Astrocyte (in vitro differentiated cells and primary cell): ENCODE measurements around the gene TBR1. TPM values are rescaled to one million over a fixed set of nuclear protein-coding genes. Genes with fewer than 3 reads are reported as not detected.
A peak's percentile ranks its signal among the peaks of the same experiment; 100 is the strongest.

Experiments
- DNase-seq: peaks from one replicate; pipeline ENCODE4 v3.0.0-alpha.2; 2010; ENCODE audit warnings: low read depth
- FAIRE-seq: peaks from 2 replicates; lab custom pipeline; 2011; peaks lifted over from hg19 to GRCh38; lab: Jason Lieb, UNC
- H2AFZ ChIP-seq: 2 replicates; pipeline ENCODE4 v1.6.0; 2012; ENCODE audit warnings: low read depth, low read length, inconsistent platforms
- H3K27ac ChIP-seq: 2 replicates; pipeline ENCODE4 v1.5.1; 2011; ENCODE audit warnings: low read depth, low read length, inconsistent platforms
- H3K27me3 ChIP-seq: 2 replicates; pipeline ENCODE4 v1.6.0; 2011; ENCODE audit warnings: low read length, inconsistent platforms; ENCODE audit not compliant: insufficient read depth
- H3K36me3 ChIP-seq: 2 replicates; pipeline ENCODE4 v1.5.1; 2011; ENCODE audit warnings: low read length, inconsistent platforms; ENCODE audit not compliant: insufficient read depth
- H3K4me1 ChIP-seq: 2 replicates; pipeline ENCODE4 v1.5.1; 2011; ENCODE audit warnings: low read length, inconsistent platforms; ENCODE audit not compliant: insufficient read depth
- H3K4me2 ChIP-seq: 2 replicates; pipeline ENCODE4 v1.6.0; 2012; ENCODE audit warnings: low read length, inconsistent platforms
- H3K4me3 ChIP-seq: 2 replicates; pipeline ENCODE4 v1.5.1; 2011; ENCODE audit warnings: low read depth, mild to moderate bottlenecking, low read length, inconsistent platforms; ENCODE audit not compliant: insufficient read depth
- H3K79me2 ChIP-seq: 2 replicates; pipeline ENCODE4 v1.6.0; 2012; ENCODE audit warnings: mild to moderate bottlenecking, low read length, inconsistent platforms; ENCODE audit not compliant: insufficient read depth
- H3K9ac ChIP-seq: 2 replicates; pipeline ENCODE4 v1.6.0; 2012; ENCODE audit warnings: mild to moderate bottlenecking, low read length, inconsistent platforms
- H3K9me3 ChIP-seq: 2 replicates; pipeline ENCODE4 v1.5.1; 2012; ENCODE audit warnings: low read depth, mild to moderate bottlenecking, low read length, inconsistent platforms; ENCODE audit not compliant: insufficient read depth
- H4K20me1 ChIP-seq: 2 replicates; pipeline ENCODE4 v1.6.0; 2012; ENCODE audit warnings: low read length, inconsistent platforms; ENCODE audit not compliant: insufficient read depth
- H3K27ac Mint-ChIP-seq: one replicate; pipeline ENCODE4 v1.8.0; 2021; ENCODE audit warnings: mild to moderate bottlenecking, mixed read lengths; ENCODE audit not compliant: unreplicated experiment
- H3K27me3 Mint-ChIP-seq: one replicate; pipeline ENCODE4 v1.8.0; 2021; ENCODE audit warnings: low read depth, mixed read lengths; ENCODE audit not compliant: unreplicated experiment
- H3K36me3 Mint-ChIP-seq: one replicate; pipeline ENCODE4 v1.8.0; 2021; ENCODE audit warnings: low read depth, mixed read lengths; ENCODE audit not compliant: unreplicated experiment
- H3K4me1 Mint-ChIP-seq: one replicate; pipeline ENCODE4 v1.8.0; 2021; ENCODE audit warnings: low read depth, mixed read lengths; ENCODE audit not compliant: unreplicated experiment
- H3K4me3 Mint-ChIP-seq: one replicate; pipeline ENCODE4 v1.8.0; 2021; ENCODE audit warnings: mild to moderate bottlenecking, moderate library complexity, mixed read lengths; ENCODE audit not compliant: unreplicated experiment
- H3K9me3 Mint-ChIP-seq: one replicate; pipeline ENCODE4 v1.8.0; 2021; ENCODE audit warnings: mild to moderate bottlenecking, mixed read lengths; ENCODE audit not compliant: unreplicated experiment
- CTCF ChIP-seq: IDR thresholded peaks from 2 replicates; pipeline ENCODE4 v1.5.1; 2011; ENCODE audit warnings: low read depth, mild to moderate bottlenecking, inconsistent platforms, low read length, moderate library complexity; ENCODE audit not compliant: insufficient read depth
- EZH2 ChIP-seq: IDR thresholded peaks from 2 replicates; pipeline ENCODE4 v1.6.1; 2012; ENCODE audit warnings: mild to moderate bottlenecking, low read length, inconsistent platforms; ENCODE audit not compliant: insufficient read depth
- total RNA-seq: library from RNA; stranded (reverse); gene quantifications from 2 replicates; pipeline ENCODE4 v1.2.1, GENCODE V29; 2021

Gene TBR1
- total RNA-seq, 1 donor from 2014 or later = not detected

GRCh38 chr2:161416708-161417437 lies 776 bp downstream of the TBR1 start:
- Histone ChIP-seq H3K4me2 (no peak overlapping the region), H3K27ac (no peak overlapping the region), H3K9me3 (no peaks in the 10 kb centered on the region), H4K20me1 (peaks cover 45% of the 10 kb centered on the region), H3K79me2 (no peaks in the 10 kb centered on the region), H3K9ac (no peak overlapping the region), H3K4me1 (peaks cover 16% of the 10 kb centered on the region), H3K36me3 (no peaks in the 10 kb centered on the region), H3K4me3 (no peak overlapping the region), H2AFZ (no peak overlapping the region), H3K27me3 (peaks cover 72% of the 10 kb centered on the region)
- H3K27ac Mint-ChIP-seq = peak overlapping the region; percentile 34
- DNase-seq (no peak), FAIRE-seq (no peak)
- no peak for TF ChIP-seq CTCF
- TF ChIP-seq EZH2 = peak; percentile 99
- peaks cover 10% of the 10 kb centered on the region for H3K4me1 Mint-ChIP-seq
- H3K36me3 Mint-ChIP-seq = no peaks in the 10 kb centered on the region
- H3K27me3 Mint-ChIP-seq = peaks cover 67% of the 10 kb centered on the region
- H3K4me3 Mint-ChIP-seq = no peak overlapping the region
- H3K9me3 Mint-ChIP-seq = peaks cover 5% of the 10 kb centered on the region

GRCh38 chr2:161417438-161418274 lies 1.6 kb downstream of the TBR1 start:
- Histone ChIP-seq H3K79me2 (no peaks in the 10 kb centered on the region), H3K9me3 (no peaks in the 10 kb centered on the region), H3K4me1 (peaks cover 16% of the 10 kb centered on the region), H3K9ac (no peak overlapping the region), H3K27me3 (peaks cover 80% of the 10 kb centered on the region), H4K20me1 (peaks cover 45% of the 10 kb centered on the region), H2AFZ (no peak overlapping the region), H3K4me3 (no peak overlapping the region), H3K4me2 (no peak overlapping the region), H3K27ac (no peak overlapping the region), H3K36me3 (no peaks in the 10 kb centered on the region)
- H3K4me1 Mint-ChIP-seq = peaks cover 10% of the 10 kb centered on the region
- no peaks in the 10 kb centered on the region for H3K36me3 Mint-ChIP-seq
- H3K27ac Mint-ChIP-seq = peak overlapping the region; percentile 53
- no peak overlapping the region for H3K4me3 Mint-ChIP-seq
- DNase-seq = no peak
- peaks cover 75% of the 10 kb centered on the region for H3K27me3 Mint-ChIP-seq
- H3K9me3 Mint-ChIP-seq = peaks cover 5% of the 10 kb centered on the region
- no peak for FAIRE-seq
- TF ChIP-seq CTCF (no peak), EZH2 (peak; percentile 24)
